H9 (cell line): ENCODE data around the gene METTL1. TPM values are rescaled to one million over a fixed set of nuclear protein-coding genes. Genes with fewer than 3 reads are reported as not detected.
A peak's percentile ranks its signal among the peaks of the same experiment; 100 is the strongest.

ENCODE experiments used
- DNase-seq: peaks from one replicate; pipeline ENCODE4 v3.0.0-alpha.2; 2017
- H2AFZ ChIP-seq: one replicate; pipeline ENCODE4 v1.6.1; 2013; ENCODE audit warnings: mild to moderate bottlenecking, low read length, control low read depth, moderate library complexity
- H2AK5ac ChIP-seq: 2 replicates; pipeline ENCODE4 v1.6.1; 2013; ENCODE audit warnings: low read length, control low read depth, mixed read lengths; ENCODE audit not compliant: insufficient read length
- H2BK120ac ChIP-seq: one replicate; pipeline ENCODE4 v1.6.1; 2013; ENCODE audit warnings: low read depth, mild to moderate bottlenecking, low read length, control low read depth, inconsistent platforms; ENCODE audit not compliant: poor library complexity, severe bottlenecking
- H2BK12ac ChIP-seq: 2 replicates; pipeline ENCODE4 v1.6.1; 2013; ENCODE audit warnings: low read length, control low read depth, mixed read lengths, low read depth; ENCODE audit not compliant: insufficient read length
- H2BK15ac ChIP-seq: 2 replicates; pipeline ENCODE4 v1.6.1; 2013; ENCODE audit warnings: low read depth, low read length, control low read depth
- H2BK20ac ChIP-seq: one replicate; pipeline ENCODE4 v1.6.1; 2013; ENCODE audit warnings: low read depth, mild to moderate bottlenecking, low read length, control low read depth, inconsistent platforms; ENCODE audit not compliant: poor library complexity, severe bottlenecking
- H2BK5ac ChIP-seq: 2 replicates; pipeline ENCODE4 v1.6.1; 2013; ENCODE audit warnings: low read length, control low read depth, mixed read lengths; ENCODE audit not compliant: insufficient read length
- H3K14ac ChIP-seq: 2 replicates; pipeline ENCODE4 v1.6.1; 2013; ENCODE audit warnings: low read length, control low read depth; ENCODE audit not compliant: insufficient read depth
- H3K18ac ChIP-seq: 2 replicates; pipeline ENCODE4 v1.6.1; 2013; ENCODE audit warnings: low read depth, mild to moderate bottlenecking, mixed read lengths, low read length, control low read depth; ENCODE audit not compliant: insufficient read length
- H3K23ac ChIP-seq: 2 replicates; pipeline ENCODE4 v1.6.1; 2013; ENCODE audit warnings: low read length, control low read depth, mixed read lengths, low read depth; ENCODE audit not compliant: insufficient read length
- H3K23me2 ChIP-seq: 2 replicates; pipeline ENCODE4 v1.6.1; 2013; ENCODE audit warnings: low read depth, mild to moderate bottlenecking, mixed read lengths, low read length, control low read depth; ENCODE audit not compliant: insufficient read length, poor library complexity, severe bottlenecking
- H3K27ac ChIP-seq: 2 replicates; pipeline ENCODE4 v1.5.1; 2013; ENCODE audit warnings: low read length, control low read depth, mixed read lengths, low read depth; ENCODE audit not compliant: insufficient read length
- H3K27me3 ChIP-seq: 2 replicates; pipeline ENCODE4 v1.6.1; 2013; ENCODE audit warnings: low read length, control low read depth, inconsistent platforms; ENCODE audit not compliant: insufficient read depth
- H3K4ac ChIP-seq: 2 replicates; pipeline ENCODE4 v1.6.1; 2013; ENCODE audit warnings: low read depth, mild to moderate bottlenecking, control low read depth, inconsistent platforms, low read length, moderate library complexity
- H3K4me1 ChIP-seq: 2 replicates; pipeline ENCODE4 v1.6.1; 2013; ENCODE audit warnings: low read length, control low read depth, inconsistent platforms; ENCODE audit not compliant: insufficient read depth
- H3K4me2 ChIP-seq: 2 replicates; pipeline ENCODE4 v1.6.1; 2013; ENCODE audit warnings: low read length, control low read depth, mixed read lengths; ENCODE audit not compliant: insufficient read length, insufficient read depth
- H3K56ac ChIP-seq: 2 replicates; pipeline ENCODE4 v1.6.1; 2013; ENCODE audit warnings: low read depth, mild to moderate bottlenecking, mixed read lengths, low read length, control low read depth; ENCODE audit not compliant: insufficient read length
- H3K79me1 ChIP-seq: 2 replicates; pipeline ENCODE4 v1.6.1; 2013; ENCODE audit warnings: low read depth, mild to moderate bottlenecking, moderate library complexity, low read length, control low read depth, inconsistent platforms; ENCODE audit not compliant: insufficient read depth, poor library complexity, severe bottlenecking
- H3K79me2 ChIP-seq: 2 replicates; pipeline ENCODE4 v1.6.1; 2013; ENCODE audit warnings: low read length, control low read depth, inconsistent platforms; ENCODE audit not compliant: insufficient read depth
- H3K9ac ChIP-seq: 2 replicates; pipeline ENCODE4 v1.6.1; 2013; ENCODE audit warnings: low read length, control low read depth, mixed read lengths; ENCODE audit not compliant: insufficient read length; ENCODE audit errors: extremely low read depth
- H3K9me3 ChIP-seq: one replicate; pipeline ENCODE4 v1.6.1; 2013; ENCODE audit warnings: low read depth, low read length, inconsistent platforms; ENCODE audit not compliant: control insufficient read depth
- H3T11ph ChIP-seq: one replicate; pipeline ENCODE4 v1.6.1; 2013; ENCODE audit warnings: mild to moderate bottlenecking, low read length, control low read depth, inconsistent platforms
- H4K20me1 ChIP-seq: one replicate; pipeline ENCODE4 v1.6.1; 2013; ENCODE audit not compliant: control insufficient read depth, insufficient read length, insufficient read depth
- H4K5ac ChIP-seq: 2 replicates; pipeline ENCODE4 v1.6.1; 2013; ENCODE audit warnings: low read depth, mild to moderate bottlenecking, mixed read lengths, low read length, control low read depth; ENCODE audit not compliant: insufficient read length
- H4K8ac ChIP-seq: replicated peaks from 2 replicates; pipeline ENCODE4 v1.6.1; 2013; ENCODE audit warnings: low read length, control low read depth, mixed read lengths, low read depth; ENCODE audit not compliant: insufficient read length
- H4K91ac ChIP-seq: 2 replicates; pipeline ENCODE4 v1.6.1; 2013; ENCODE audit warnings: low read depth, mild to moderate bottlenecking, moderate library complexity, mixed read lengths, low read length, control low read depth; ENCODE audit not compliant: insufficient read length
- H3K27ac Mint-ChIP-seq, 3 experiments: 2 replicates in 2 of 3; 3 replicates in 1 of 3; pipeline ENCODE4 v1.8.0; 2020 to 2021; ENCODE audit warnings: mixed read lengths in 3 of 3, mild to moderate bottlenecking in 1 of 3, moderate library complexity in 1 of 3
- H3K27me3 Mint-ChIP-seq: 2 replicates; pipeline ENCODE4 v1.8.0; 2021; ENCODE audit warnings: low read depth, mild to moderate bottlenecking, moderate library complexity, mixed read lengths
- H3K36me3 Mint-ChIP-seq, 3 experiments: 2 replicates in 2 of 3; 3 replicates in 1 of 3; pipeline ENCODE4 v1.8.0; 2020 to 2021; ENCODE audit warnings: low read depth in 3 of 3, mixed read lengths in 3 of 3; ENCODE audit not compliant: insufficient read depth in 1 of 3
- H3K4me1 Mint-ChIP-seq, 2 experiments: 2 replicates each; pipeline ENCODE4 v1.8.0; 2020; ENCODE audit warnings: mixed read lengths in 2 of 2
- H3K4me3 Mint-ChIP-seq, 2 experiments: 2 replicates in 1 of 2; 3 replicates in 1 of 2; pipeline ENCODE4 v1.8.0; 2020 to 2021; ENCODE audit warnings: mild to moderate bottlenecking in 2 of 2, mixed read lengths in 2 of 2, moderate library complexity in 1 of 2
- H3K9me3 Mint-ChIP-seq, 2 experiments: 2 replicates in 1 of 2; 3 replicates in 1 of 2; pipeline ENCODE4 v1.8.0; 2020; ENCODE audit warnings: mild to moderate bottlenecking in 2 of 2, mixed read lengths in 2 of 2, moderate library complexity in 1 of 2
- WGBS: extraction: QIAGEN DNeasy Blood & Tissue Kit; methylation state at CpG from one replicate; pipeline ENCODE4 v1.1.7; 2013; ENCODE audit warnings: missing lambda C conversion rate, low lambda C conversion rate, mixed read lengths; ENCODE audit not compliant: insufficient read length; ENCODE audit errors: extremely low coverage; 5-methylcytosine and 5-hydroxymethylcytosine counted together
- total RNA-seq: library from RNA; stranded (reverse); gene quantifications from 2 replicates; pipeline ENCODE4 v1.2.1, GENCODE V29; 2021
- TF ChIP-seq, protein P1 (sequence below): fragments of 200-600 bp; sonication (generic); conservative IDR thresholded peaks from 3 replicates; pipeline ENCODE4 v1.8.0; 2021; ENCODE audit warnings: antibody characterized with exemption, mild to moderate bottlenecking

The METTL1 gene
- total RNA-seq, 1 experiment from 2014 or later = 58.4 TPM

DNA sequence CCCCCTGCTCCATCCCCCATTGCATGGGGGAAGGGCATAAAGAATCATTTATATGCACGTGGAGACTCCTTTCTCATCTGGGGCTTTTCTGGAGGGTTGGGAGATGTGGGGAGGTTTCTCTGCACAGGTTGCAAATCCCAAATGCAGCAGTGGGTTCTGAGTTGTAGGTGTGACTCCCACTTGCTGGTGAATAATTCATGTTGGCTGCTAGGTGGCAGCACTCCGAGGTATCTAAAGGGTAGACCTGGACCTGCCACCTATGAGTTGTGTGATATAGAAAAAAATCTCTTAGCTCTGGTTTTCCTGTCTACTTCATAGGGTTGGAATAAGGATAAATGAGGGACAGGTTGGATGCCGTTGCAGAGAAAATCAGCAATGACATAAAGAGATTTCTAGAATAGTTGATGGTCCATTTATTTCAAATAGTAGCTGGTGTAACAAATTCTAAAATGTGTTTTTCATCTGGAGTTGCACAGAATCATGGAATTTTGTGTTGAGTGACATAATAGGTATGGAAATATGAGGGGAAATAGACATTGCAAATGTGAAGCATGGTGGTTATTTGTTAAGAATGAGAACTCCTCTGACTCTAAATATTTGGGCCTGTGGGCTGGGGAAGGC lies 12.4 kb downstream of the METTL1 start:
- H2BK12ac ChIP-seq = no peak overlapping the region
- no peak overlapping the region for H3K4ac ChIP-seq
- WGBS = no CpG with 5 or more reads among the region's 3 CpGs
- H3K9me3 Mint-ChIP-seq = 0 out of 5 replicates have a peak, but pooled peaks cover 0 to 1% of the 10 kb centered on the region in 2 experiments
- H3K27me3 Mint-ChIP-seq = peaks cover 50% of the 10 kb centered on the region
- H2AFZ ChIP-seq = no peak overlapping the region
- H3K79me2 ChIP-seq = no peaks in the 10 kb centered on the region
- peaks cover 19% of the 10 kb centered on the region for H3K27me3 ChIP-seq
- H4K91ac ChIP-seq = no peak overlapping the region
- no peak overlapping the region for H2BK20ac ChIP-seq
- no peak overlapping the region for H4K8ac ChIP-seq
- no peaks in the 10 kb centered on the region for H3K4me1 ChIP-seq
- peak; percentile 53 for DNase-seq
- H4K20me1 ChIP-seq = no peaks in the 10 kb centered on the region
- H3K18ac ChIP-seq = no peak overlapping the region
- peaks cover 2 to 19% (median 6%) of the 10 kb centered on the region in 3 experiments; a peak in 6 of 7 replicates for H3K36me3 Mint-ChIP-seq
- peaks cover 25 to 27% of the 10 kb centered on the region in 2 experiments for H3K4me1 Mint-ChIP-seq
- no peaks in the 10 kb centered on the region for H3K9me3 ChIP-seq
- TF ChIP-seq, protein P1, sequence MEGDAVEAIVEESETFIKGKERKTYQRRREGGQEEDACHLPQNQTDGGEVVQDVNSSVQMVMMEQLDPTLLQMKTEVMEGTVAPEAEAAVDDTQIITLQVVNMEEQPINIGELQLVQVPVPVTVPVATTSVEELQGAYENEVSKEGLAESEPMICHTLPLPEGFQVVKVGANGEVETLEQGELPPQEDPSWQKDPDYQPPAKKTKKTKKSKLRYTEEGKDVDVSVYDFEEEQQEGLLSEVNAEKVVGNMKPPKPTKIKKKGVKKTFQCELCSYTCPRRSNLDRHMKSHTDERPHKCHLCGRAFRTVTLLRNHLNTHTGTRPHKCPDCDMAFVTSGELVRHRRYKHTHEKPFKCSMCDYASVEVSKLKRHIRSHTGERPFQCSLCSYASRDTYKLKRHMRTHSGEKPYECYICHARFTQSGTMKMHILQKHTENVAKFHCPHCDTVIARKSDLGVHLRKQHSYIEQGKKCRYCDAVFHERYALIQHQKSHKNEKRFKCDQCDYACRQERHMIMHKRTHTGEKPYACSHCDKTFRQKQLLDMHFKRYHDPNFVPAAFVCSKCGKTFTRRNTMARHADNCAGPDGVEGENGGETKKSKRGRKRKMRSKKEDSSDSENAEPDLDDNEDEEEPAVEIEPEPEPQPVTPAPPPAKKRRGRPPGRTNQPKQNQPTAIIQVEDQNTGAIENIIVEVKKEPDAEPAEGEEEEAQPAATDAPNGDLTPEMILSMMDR = peak; percentile 65
- H3K9ac ChIP-seq = no peak overlapping the region
- no peak overlapping the region for H3K27ac Mint-ChIP-seq
- no peak overlapping the region for H2BK15ac ChIP-seq
- H3K4me3 Mint-ChIP-seq = no peak overlapping the region
- H3K14ac ChIP-seq = no peak overlapping the region
- H3K79me1 ChIP-seq = no peaks in the 10 kb centered on the region
- no peak overlapping the region for H3K56ac ChIP-seq
- H3T11ph ChIP-seq = no peak overlapping the region
- H4K5ac ChIP-seq = no peak overlapping the region
- no peak overlapping the region for H3K27ac ChIP-seq
- H3K23me2 ChIP-seq = peaks cover 8% of the 10 kb centered on the region
- H2AK5ac ChIP-seq = no peak overlapping the region
- H2BK120ac ChIP-seq = no peak overlapping the region
- H2BK5ac ChIP-seq = no peak overlapping the region
- H3K23ac ChIP-seq = no peak overlapping the region
- H3K4me2 ChIP-seq = no peak overlapping the region
